HG02938 (cell line): ENCODE results near the gene DNM2.
"Not testable (repeated sequence)": the region's sequence is repeated elsewhere in the genome, so short reads cannot be mapped to it uniquely, and the experiment has no call there.

ENCODE experiments used
- ATAC-seq: cut with Tn5 transposase; IDR thresholded peaks from one replicate; pipeline ENCODE4 v1.9.1; 2021; ENCODE audit warnings: mild to moderate bottlenecking, moderate library complexity; ENCODE audit not compliant: unreplicated experiment

Gene DNM2

GRCh38 chr19:10831987-10832938 is 114.4 kb downstream of the DNM2 start:
- no peak for ATAC-seq

- ATAC-seq, result no peak
Observed at GRCh38 chr19:10832939-10833296, 115.0 kb downstream of the DNM2 start.

GRCh38 chr19:10835089-10835753 is 117.3 kb downstream of the DNM2 start:
- ATAC-seq, result no peak

- peak; percentile 85 for ATAC-seq
Observed at GRCh38 chr19:10835754-10836478, 118.0 kb downstream of the DNM2 start, which contains the start of gene TMED1. Gene TMED1, minus strand, starts transcription at chr19:10836212. Its CDS starts 21 bp downstream, at chr19:10836191.

GRCh38 chr19:10836479-10837330 is 118.8 kb downstream of the DNM2 start:
- ATAC-seq, result no peak

- not testable (repeated sequence) for ATAC-seq
Observed at GRCh38 chr19:10837649-10838048, 119.8 kb downstream of the DNM2 start.

GRCh38 chr19:10838377-10838776 is 120.5 kb downstream of the DNM2 start:
- ATAC-seq, result no peak

- ATAC-seq, result no peak
Observed at GRCh38 chr19:10839114-10840050, 121.5 kb downstream of the DNM2 start.

- no peak for ATAC-seq
Observed at GRCh38 chr19:10842788-10843187, 124.9 kb downstream of the DNM2 start.

- ATAC-seq, result no peak
Observed at GRCh38 chr19:10846500-10847202, 128.8 kb downstream of the DNM2 start.

- ATAC-seq, result no peak
Observed at GRCh38 chr19:10848230-10848856, 130.5 kb downstream of the DNM2 start, which contains the start of gene C19orf38. Gene C19orf38, plus strand, starts transcription at chr19:10848415. Its CDS starts 94 bp downstream, at chr19:10848509.

- ATAC-seq, result no peak
Observed at GRCh38 chr19:10850631-10851030, 132.8 kb downstream of the DNM2 start.

- no peak for ATAC-seq
Observed at GRCh38 chr19:10852098-10852800, 134.4 kb downstream of the DNM2 start.

- ATAC-seq, result no peak
Observed at GRCh38 chr19:10852941-10853340, 135.1 kb downstream of the DNM2 start.

GRCh38 chr19:10854350-10855089 is 136.6 kb downstream of the DNM2 start:
- ATAC-seq, result no peak

- no peak for ATAC-seq
Observed at GRCh38 chr19:10855879-10856522, 138.1 kb downstream of the DNM2 start.
